ENCODE results near the gene PDE2A. TPM values are rescaled to one million over a fixed set of nuclear protein-coding genes. Genes with fewer than 3 reads are reported as not detected.

The PDE2A gene
- total and polyA plus RNA-seq, 7 donors = 6.0 to 20.1 (median 8.8) TPM

GRCh38 chr11:72679869-72680268 is 5.6 kb upstream of the PDE2A start:
- intact Hi-C loops (cut with DNase I) = loop anchor here (5.0 to 10.0 kb wide), 3 partner anchors 93 to 208 kb away; no protein-coding TSS in a partner anchor
- no peaks in the 10 kb centered on the region for H3K9me3 ChIP-seq
- no peak for DNase-seq
- ATAC-seq = no peak
- TF ChIP-seq CTCF (IDR thresholded peaks at IDR 0.05) = no peak
- H3K36me3 ChIP-seq (ENCODE audit: insufficient read depth in 1 of 2, low read depth in 1 of 2) = no peaks in the 10 kb centered on the region
- H3K27ac ChIP-seq = no peak overlapping the region
- H3K4me1 ChIP-seq = peaks cover 8% of the 10 kb centered on the region
- no peak overlapping the region for H3K4me3 ChIP-seq
- WGBS, 3 donors = 52 to 63% (median 59%) methylated on average over 5 of the region's 5 CpGs
- peaks cover 0 to 44% (median 21%) of the 10 kb centered on the region in 3 donors for H3K27me3 ChIP-seq (ENCODE audit: insufficient read depth in 3 of 3, low read length in 2 of 3)

GRCh38 chr11:72678524-72678923 is 4.3 kb upstream of the PDE2A start:
- intact Hi-C loops (cut with DNase I) = no loop called here
- Histone ChIP-seq H3K27ac (no peak overlapping the region), H3K36me3 (ENCODE audit: insufficient read depth in 1 of 2, low read depth in 1 of 2) (no peaks in the 10 kb centered on the region), H3K9me3 (no peaks in the 10 kb centered on the region), H3K27me3 (ENCODE audit: insufficient read depth in 3 of 3, low read length in 2 of 3) (peaks cover 0 to 57% (median 25%) of the 10 kb centered on the region in 3 donors), H3K4me3 (no peak overlapping the region), H3K4me1 (no peaks in the 10 kb centered on the region)
- DNase-seq = no peak
- no peak for ATAC-seq
- WGBS, 3 donors = 72 to 78% (median 74%) methylated on average over 8 of the region's 8 CpGs
- TF ChIP-seq CTCF (IDR thresholded peaks at IDR 0.05) = no peak

GRCh38 chr11:72676861-72677341 is 2.7 kb upstream of the PDE2A start:
- peak; percentile 57 to 65 (median 63) for ATAC-seq
- Histone ChIP-seq H3K27me3 (ENCODE audit: insufficient read depth in 3 of 3, low read length in 2 of 3) (peaks cover 0 to 71% (median 28%) of the 10 kb centered on the region in 3 donors), H3K4me1 (no peaks in the 10 kb centered on the region), H3K4me3 (no peak overlapping the region), H3K36me3 (ENCODE audit: insufficient read depth in 1 of 2, low read depth in 1 of 2) (no peaks in the 10 kb centered on the region), H3K9me3 (no peaks in the 10 kb centered on the region), H3K27ac (no peak overlapping the region)
- DNase-seq = peak; percentile 67 to 76
- intact Hi-C loops (cut with DNase I) = no loop called here
- TF ChIP-seq CTCF (IDR thresholded peaks at IDR 0.05) = no peak
- WGBS, 3 donors = 2 to 3% (median 2%) methylated on average over 25 to 30 of the region's 30 CpGs

GRCh38 chr11:72675221-72675620 is 999 bp upstream of the PDE2A start:
- no peaks in the 10 kb centered on the region for H3K36me3 ChIP-seq (ENCODE audit: insufficient read depth in 1 of 2, low read depth in 1 of 2)
- no peak overlapping the region for H3K4me3 ChIP-seq
- H3K27ac ChIP-seq = no peak overlapping the region
- intact Hi-C loops (cut with DNase I) = no loop called here
- H3K4me1 ChIP-seq = no peaks in the 10 kb centered on the region
- 20 to 32% (median 26%) methylated on average over 2 of the region's 2 CpGs for WGBS, 3 donors
- DNase-seq (no peak), ATAC-seq (no peak)
- H3K27me3 ChIP-seq (ENCODE audit: insufficient read depth in 3 of 3, low read length in 2 of 3) = peaks cover 0 to 74% (median 26%) of the 10 kb centered on the region in 3 donors
- no peak for TF ChIP-seq CTCF (IDR thresholded peaks at IDR 0.05)
- H3K9me3 ChIP-seq = no peaks in the 10 kb centered on the region

All from psoas muscle (tissue), 8 donors.